WTC11 (cell line): ENCODE measurements around the gene MSX2.

ENCODE experiments used
- CBFB ChIP-seq: sonication (generic); formaldehyde crosslinking; IDR thresholded peaks from 2 replicates; pipeline ENCODE4 v1.8.1; 2022; ENCODE audit warnings: mild to moderate bottlenecking, low read depth, missing genetic modification reagents
- OVOL2 ChIP-seq: fragments of 250-450 bp; sonication (Bioruptor Pico); IDR thresholded peaks from 2 replicates; pipeline ENCODE4 v1.9.0; 2021; ENCODE audit warnings: mild to moderate bottlenecking, borderline replicate concordance
- TF ChIP-seq, protein P1 (sequence below): sonication (generic); formaldehyde crosslinking; conservative IDR thresholded peaks from 2 replicates; pipeline ENCODE4 v1.8.1; 2022; ENCODE audit warnings: mild to moderate bottlenecking, missing genetic modification reagents
- TF ChIP-seq, protein P2 (sequence below): fragments of 200-600 bp; IDR thresholded peaks from 2 replicates; pipeline ENCODE4 v1.8.0; 2022; ENCODE audit warnings: antibody characterized with exemption

DNA sequence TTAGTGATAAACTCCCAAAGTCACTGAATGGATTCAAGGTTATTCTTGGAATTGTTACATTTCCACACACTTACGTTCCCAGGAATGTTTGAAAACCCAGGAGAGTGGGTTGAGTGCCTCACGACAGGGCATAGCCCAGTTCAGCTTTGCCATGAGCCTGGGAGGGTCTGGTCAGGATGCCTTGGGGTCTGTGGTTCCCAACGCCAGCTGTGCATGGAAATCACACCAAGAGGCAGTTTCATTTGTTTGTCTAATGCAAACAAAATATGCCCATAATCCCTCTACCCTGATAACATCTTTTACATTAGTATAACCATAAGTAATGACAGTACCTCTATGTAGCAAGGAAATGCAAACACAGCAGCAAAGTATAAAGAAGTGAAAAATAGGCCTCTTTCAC, 25.3 kb upstream of the MSX2 start:
- TF ChIP-seq CBFB (CRISPR knock-in tag) (no peak), OVOL2 (CRISPR knock-in tag) (no peak)
- TF ChIP-seq, protein P1, sequence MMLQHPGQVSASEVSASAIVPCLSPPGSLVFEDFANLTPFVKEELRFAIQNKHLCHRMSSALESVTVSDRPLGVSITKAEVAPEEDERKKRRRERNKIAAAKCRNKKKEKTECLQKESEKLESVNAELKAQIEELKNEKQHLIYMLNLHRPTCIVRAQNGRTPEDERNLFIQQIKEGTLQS (CRISPR knock-in tag) = no peak
- TF ChIP-seq, protein P2, sequence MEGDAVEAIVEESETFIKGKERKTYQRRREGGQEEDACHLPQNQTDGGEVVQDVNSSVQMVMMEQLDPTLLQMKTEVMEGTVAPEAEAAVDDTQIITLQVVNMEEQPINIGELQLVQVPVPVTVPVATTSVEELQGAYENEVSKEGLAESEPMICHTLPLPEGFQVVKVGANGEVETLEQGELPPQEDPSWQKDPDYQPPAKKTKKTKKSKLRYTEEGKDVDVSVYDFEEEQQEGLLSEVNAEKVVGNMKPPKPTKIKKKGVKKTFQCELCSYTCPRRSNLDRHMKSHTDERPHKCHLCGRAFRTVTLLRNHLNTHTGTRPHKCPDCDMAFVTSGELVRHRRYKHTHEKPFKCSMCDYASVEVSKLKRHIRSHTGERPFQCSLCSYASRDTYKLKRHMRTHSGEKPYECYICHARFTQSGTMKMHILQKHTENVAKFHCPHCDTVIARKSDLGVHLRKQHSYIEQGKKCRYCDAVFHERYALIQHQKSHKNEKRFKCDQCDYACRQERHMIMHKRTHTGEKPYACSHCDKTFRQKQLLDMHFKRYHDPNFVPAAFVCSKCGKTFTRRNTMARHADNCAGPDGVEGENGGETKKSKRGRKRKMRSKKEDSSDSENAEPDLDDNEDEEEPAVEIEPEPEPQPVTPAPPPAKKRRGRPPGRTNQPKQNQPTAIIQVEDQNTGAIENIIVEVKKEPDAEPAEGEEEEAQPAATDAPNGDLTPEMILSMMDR = no peak
